Inferior parietal cortex (tissue), 1 donor: ENCODE results near the gene C2orf68.
A peak's percentile ranks its signal among the peaks of the same experiment; 100 is the strongest.
"Not testable (repeated sequence)": the region's sequence is repeated elsewhere in the genome, so short reads cannot be mapped to it uniquely, and the experiment has no call there.

Experiments
- DNase-seq: peaks from one replicate; pipeline ENCODE4 v3.0.0-alpha.2; 2016; ENCODE audit errors: extremely low spot score

Gene C2orf68

GRCh38 chr2:85611705-85612587 lies at the start of gene C2orf68:
Gene C2orf68 (minus strand): TSS chr2:85612066. CDS start chr2:85611984, 82 bp downstream.
- DNase-seq = peak; percentile 91

GRCh38 chr2:85661139-85661858 lies 49.4 kb upstream of the C2orf68 start:
- DNase-seq = no peak

GRCh38 chr2:85660725-85661124 lies 48.9 kb upstream of the C2orf68 start:
- DNase-seq = no peak

- DNase-seq = not testable (repeated sequence)
These were observed 48.4 kb upstream of the C2orf68 start for GRCh38 chr2:85660301-85660700.

GRCh38 chr2:85659324-85659981 lies 47.6 kb upstream of the C2orf68 start:
- no peak for DNase-seq

- not testable (repeated sequence) for DNase-seq
These were observed 45.5 kb upstream of the C2orf68 start for GRCh38 chr2:85657399-85657798.

GRCh38 chr2:85656468-85656867 lies 44.6 kb upstream of the C2orf68 start:
- no peak for DNase-seq

- DNase-seq = no peak
These were observed 44.1 kb upstream of the C2orf68 start for GRCh38 chr2:85655961-85656417.

- DNase-seq = no peak
These were observed 42.1 kb upstream of the C2orf68 start for GRCh38 chr2:85653996-85654395.

- no peak for DNase-seq
These were observed 40.2 kb upstream of the C2orf68 start for GRCh38 chr2:85652056-85652455.

GRCh38 chr2:85651097-85651496 lies 39.2 kb upstream of the C2orf68 start:
- no peak for DNase-seq

- no peak for DNase-seq
These were observed 38.6 kb upstream of the C2orf68 start for GRCh38 chr2:85650456-85650855.

GRCh38 chr2:85649201-85650190 lies 37.6 kb upstream of the C2orf68 start:
- DNase-seq = no peak

GRCh38 chr2:85648619-85649018 lies 36.8 kb upstream of the C2orf68 start:
- DNase-seq = no peak

- no peak for DNase-seq
These were observed 36.1 kb upstream of the C2orf68 start for GRCh38 chr2:85647823-85648526.

GRCh38 chr2:85646166-85646565 lies 34.3 kb upstream of the C2orf68 start:
- DNase-seq = no peak

- no peak for DNase-seq
These were observed 33.0 kb upstream of the C2orf68 start for GRCh38 chr2:85644909-85645308.

- no peak for DNase-seq
These were observed 30.9 kb upstream of the C2orf68 start for GRCh38 chr2:85642725-85643124.

- no peak for DNase-seq
These were observed 23.8 kb upstream of the C2orf68 start for GRCh38 chr2:85635636-85636035.

- no peak for DNase-seq
These were observed 23.1 kb upstream of the C2orf68 start for GRCh38 chr2:85635011-85635410.
